ENCODE measurements around the gene CORO6.

CORO6 gene

DNA sequence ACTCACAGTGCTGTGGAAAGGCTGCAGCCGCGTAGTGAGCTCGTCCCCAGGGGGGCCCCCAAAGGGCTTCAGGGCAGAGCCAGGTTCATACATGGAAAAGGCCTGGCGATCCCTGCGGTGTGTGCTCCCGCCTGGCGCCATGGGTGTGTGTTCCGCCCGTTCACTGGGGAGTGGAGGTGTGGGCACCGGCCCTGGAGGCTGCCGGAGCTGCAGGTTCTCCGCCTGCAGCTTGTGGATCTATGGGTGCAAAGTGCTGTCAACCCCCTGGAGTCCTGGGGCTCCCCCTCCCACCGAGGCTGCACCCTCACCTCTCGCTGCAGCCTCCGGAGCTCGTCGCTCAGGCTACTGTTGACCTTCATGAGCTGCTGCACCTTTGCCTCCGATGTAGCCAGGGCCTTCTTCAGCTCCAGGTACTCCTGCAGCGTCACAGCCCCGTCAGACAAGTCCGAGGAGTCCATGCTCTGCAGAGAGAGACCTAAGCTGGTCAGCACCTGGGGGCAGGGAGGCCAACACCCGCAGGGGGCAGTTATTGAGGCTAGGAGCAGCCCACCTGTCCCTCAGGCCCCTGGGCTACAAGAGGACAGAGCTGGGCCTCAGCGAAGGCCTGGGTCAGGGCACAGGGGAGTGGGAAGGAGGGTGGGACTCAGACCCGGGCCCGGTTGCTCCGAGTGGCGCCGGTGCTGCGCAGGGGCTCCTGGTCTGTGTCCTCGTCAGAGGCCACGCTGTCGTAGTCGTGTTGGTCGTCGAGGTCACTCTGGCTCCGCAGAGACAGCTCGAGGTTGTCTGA, 46.3 kb downstream of the CORO6 start:
- no peak for DNase-seq

DNA sequence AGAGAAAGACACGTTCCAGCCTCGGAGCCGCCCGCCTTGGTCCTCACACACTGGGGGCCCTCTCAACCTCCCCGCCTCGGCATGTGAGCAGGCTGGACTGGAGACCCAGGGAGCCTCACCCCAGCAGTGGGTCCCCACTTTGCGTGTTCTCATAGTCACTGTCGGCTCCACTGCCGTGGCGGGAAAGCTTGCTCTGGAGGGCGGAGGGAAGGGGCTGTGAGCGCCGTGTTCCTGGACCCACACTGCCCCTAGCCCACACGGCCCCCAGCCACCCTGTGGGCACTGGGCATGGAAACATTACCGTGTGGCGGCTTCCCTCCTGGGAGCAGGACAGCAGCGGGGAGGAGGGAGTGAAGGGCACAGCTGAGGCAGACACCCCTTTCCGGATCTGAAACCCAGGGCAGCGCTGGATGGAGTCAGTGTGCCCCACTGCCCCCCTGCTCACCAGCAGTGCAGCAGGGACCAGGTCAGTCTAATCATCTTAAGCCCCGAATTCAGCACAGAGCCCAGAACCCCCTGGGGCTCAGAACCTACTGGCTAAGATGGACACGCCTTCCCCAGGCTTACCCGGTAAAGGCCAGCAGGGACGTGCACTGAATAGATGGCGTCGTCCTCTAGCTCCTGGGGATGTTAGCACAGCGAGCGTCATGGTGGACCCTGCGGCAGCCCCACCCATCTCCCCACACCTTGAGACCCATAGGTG, 47.0 kb downstream of the CORO6 start:
- no peak for DNase-seq

DNA sequence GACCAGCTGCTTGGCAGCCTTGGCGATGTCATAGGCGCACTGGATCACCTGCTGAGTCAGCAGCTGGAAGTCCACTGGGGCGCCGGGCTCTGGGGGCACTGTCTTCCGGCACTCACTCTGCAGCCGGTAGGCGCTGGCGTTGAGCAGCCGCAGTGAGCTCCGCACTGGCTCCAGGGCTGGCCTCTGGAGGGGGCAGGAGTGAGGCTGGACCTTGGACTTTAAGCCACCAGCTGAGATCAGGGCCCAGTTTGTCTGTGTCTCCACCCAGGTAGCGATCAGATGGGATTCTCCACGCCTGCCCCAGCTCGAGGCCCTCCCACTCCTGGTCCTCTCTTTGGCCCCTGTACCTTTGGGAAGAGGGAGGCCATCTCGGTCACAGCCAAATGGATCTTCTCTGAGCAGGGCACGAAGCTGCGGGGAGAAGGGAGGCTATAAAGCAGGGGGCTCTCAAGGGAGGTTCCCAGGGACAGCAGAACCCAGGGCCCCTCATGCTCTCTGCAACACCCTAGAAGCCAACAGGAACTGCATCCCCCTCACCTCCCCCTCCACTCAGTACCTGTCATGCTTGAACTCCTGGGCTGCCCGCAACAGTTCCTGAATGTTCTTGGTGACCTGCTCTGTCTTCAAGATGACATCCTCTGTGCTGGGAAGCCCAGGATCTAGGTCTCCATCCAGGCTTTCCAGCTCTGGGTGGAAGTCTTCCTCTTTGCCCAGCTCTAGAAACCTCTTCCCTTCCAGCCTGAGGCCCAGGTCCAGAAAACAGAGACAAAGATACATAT, 47.8 kb downstream of the CORO6 start:
- DNase-seq: no peak

DNA sequence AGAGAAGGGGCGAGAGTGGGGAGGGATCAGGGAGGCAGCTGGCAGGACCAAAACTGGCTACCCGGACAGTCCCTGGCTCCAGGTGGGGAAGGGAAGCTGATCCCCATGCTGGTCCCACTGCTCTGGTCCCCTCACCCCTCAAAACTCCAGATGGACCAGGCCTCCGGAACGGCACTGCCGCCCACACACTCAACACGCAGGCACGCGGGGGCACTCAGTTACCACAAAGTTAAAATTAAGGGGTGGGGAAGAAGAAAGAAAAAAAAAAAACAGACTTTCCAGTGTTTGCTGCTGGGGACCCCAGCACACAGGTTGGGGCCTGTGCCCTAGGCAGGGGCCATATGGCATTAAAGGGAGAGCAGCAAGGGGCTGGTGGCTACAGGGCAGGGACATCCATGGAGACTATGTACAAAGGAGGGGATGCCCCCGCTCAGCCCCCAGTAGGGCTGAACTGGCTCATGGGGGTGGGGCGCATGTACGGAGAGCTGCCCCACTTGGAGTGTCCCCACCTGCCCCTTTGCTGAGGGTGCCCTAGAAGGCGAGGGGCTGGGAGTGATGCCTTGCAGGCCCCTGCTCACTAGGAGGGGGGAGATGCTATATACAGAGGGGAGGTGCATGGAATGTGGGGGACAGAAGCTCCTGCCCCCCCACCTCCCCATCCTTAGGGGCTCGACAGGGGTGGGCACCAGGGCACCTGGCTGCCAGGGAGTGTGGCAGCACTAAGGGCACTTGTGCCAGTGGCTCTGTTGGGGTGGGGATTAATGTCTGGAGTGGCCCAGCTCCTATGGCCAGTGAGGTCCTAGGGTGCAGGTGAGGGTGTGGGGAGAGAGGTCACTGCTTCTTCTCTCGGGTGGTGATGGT, 48.6 kb downstream of the CORO6 start:
- no peak for DNase-seq

DNA sequence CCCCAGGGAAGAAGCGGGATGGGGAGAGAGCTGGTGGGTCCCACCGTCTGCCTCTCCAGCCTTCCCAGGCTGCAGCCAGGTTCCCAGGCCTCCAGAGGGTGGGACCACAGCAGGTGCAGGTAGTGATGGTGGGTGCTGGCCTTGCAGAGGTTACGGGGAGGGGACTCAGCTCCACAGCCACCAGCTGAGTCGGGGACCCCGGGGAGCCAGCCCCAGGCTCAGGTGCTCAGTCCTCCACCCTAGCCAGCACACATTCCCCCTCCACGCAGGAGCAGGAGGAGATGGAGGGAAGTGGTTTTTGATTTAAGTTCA, 49.2 kb downstream of the CORO6 start:
- DNase-seq: no peak

DNA sequence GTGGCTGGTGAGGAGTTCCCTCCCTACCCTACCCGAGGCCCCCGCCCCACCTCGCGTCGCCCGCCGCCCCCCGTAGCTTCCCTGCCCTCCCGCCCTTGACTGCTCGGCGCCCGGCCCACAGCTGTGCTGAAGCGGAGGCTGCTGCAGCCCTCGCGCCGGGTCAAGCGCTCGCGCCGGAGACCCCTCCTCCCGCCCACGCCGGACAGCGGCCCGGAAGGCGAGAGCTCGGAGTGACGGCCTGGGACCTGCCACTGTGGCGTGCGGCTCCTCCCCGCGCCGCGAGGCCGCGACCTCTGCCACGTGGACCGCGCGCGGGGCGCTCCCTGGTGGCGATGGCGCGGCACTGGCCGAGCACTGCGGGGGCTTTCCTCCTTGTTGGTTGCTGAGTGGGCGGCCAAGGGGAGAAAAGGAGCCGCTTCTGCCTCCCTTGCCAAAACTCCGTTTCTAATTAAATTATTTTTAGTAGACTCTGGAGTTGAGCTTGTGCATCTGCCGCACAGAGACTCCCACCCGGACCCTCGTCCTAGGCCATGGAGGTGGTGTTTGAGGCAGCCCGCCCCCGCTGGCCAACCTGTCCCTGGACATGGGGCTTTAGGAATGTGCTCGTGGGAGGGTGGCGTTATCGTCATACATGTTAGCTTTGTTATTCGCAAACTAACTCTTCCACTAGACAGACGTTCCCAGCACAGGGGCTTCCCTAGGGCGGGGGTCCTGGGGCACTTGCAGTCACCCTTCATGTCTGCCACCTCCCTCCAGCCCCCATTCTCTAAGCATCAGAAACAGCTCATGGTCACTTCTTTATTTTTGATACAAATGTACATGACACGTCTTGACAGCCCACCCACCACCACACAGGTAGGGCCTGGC, 49.8 kb downstream of the CORO6 start:
- DNase-seq: peak; percentile 48

DNA sequence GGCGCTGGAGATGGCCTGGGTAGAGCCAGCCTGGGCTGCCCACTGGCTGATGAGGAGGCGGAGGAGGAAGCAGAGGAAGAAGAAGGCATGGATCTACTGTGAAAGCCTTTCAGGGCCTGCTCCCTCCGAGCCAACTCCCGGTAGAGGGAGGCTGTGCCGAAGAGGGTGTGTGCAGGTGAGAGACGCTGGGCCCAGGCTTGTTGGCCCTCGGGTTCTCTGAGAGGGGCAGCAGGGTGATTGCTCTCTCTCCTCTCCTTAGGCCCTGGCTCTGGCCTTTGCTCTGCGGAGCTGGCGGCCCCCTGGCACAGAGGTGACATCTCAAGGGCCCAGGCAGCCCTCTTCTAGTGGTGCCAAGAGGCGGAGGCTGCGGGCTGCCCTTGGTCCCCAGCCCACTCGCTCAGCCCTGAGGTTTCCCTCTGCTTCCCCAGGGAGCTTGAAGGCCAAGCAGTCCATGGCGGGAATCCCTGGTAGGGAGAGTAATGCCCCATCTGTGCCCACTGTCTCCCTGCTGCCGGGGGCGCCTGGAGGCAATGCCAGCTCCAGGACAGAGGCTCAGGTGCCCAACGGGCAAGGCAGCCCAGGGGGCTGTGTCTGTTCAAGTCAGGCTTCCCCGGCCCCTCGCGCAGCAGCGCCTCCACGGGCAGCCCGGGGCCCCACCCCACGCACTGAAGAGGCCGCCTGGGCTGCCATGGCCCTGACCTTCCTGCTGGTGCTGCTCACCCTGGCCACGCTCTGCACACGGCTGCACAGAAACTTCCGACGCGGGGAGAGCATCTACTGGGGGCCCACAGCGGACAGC, 50.6 kb downstream of the CORO6 start:
- no peak for DNase-seq

DNA sequence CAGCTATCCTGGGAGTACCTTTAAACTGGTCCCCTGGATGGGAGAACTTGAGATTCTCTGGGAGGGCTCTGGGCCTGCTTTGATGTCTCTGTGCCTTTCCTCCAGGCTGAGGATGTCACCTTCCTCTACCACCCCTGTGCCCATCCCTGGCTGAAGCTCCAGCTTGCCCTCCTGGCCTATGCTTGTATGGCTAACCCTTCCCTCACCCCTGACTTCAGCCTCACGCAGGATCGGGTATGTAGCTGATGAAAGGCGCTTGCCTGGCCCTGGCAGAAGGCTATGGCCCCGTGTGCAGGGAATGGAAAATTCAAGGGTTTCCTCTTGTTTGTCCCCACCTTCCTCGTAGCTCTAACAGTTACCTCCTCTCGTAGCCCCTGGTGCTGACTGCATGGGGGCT, 51.2 kb downstream of the CORO6 start:
- DNase-seq: no peak

DNA sequence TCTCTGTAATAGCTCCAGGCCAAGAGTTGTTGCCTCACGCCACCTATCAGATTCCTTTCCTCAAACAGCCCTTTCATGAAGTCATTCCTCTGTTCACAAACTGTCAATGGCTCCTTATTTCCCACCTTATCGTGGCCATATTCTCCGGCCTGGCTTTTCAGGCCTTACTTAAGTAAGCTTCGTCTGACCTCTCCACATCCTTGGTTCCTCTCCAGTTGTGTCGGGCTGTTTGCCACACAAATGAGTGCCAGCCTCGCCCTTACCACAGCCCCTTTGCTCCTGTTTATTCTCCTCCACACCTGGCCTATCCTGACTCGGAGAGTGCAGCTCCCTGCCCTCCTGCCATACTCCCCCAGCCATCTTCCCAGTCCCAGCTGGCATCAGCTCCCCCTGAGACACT, 52.2 kb downstream of the CORO6 start:
- no peak for DNase-seq

DNA sequence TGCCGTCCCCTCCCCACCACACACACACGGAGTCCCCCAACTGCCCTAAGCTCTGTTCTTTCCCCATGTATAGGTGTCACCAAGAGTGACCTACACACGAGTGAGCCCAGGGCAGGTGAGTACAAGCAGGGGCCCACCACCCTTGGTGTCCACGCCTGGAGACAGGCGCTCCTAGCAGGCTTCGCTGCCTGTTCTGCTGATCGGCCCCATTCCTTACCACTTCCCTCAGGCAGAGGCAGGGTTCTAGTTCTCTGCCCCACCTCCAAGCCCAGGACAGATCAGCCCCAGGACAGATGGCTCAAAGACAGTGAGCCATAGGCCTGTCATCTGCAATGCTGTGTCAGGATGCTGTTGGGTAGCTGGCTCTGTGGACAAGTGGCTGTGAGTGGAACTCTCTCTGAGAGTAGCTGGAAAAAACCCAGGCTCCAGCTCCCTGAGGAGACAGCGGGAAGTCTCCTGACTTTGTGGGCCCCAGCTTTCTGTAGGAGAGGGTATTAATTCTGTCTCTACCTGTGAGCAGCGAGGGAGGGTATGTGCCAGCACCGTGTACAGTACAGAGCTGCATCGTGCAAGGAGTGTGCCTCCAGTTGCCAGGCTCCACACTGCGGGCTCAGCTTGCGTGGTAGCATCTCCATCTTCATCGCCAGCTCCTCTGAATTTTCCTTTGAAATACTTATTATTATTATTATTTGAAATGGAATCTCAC, 53.3 kb downstream of the CORO6 start:
- no peak for DNase-seq

DNA sequence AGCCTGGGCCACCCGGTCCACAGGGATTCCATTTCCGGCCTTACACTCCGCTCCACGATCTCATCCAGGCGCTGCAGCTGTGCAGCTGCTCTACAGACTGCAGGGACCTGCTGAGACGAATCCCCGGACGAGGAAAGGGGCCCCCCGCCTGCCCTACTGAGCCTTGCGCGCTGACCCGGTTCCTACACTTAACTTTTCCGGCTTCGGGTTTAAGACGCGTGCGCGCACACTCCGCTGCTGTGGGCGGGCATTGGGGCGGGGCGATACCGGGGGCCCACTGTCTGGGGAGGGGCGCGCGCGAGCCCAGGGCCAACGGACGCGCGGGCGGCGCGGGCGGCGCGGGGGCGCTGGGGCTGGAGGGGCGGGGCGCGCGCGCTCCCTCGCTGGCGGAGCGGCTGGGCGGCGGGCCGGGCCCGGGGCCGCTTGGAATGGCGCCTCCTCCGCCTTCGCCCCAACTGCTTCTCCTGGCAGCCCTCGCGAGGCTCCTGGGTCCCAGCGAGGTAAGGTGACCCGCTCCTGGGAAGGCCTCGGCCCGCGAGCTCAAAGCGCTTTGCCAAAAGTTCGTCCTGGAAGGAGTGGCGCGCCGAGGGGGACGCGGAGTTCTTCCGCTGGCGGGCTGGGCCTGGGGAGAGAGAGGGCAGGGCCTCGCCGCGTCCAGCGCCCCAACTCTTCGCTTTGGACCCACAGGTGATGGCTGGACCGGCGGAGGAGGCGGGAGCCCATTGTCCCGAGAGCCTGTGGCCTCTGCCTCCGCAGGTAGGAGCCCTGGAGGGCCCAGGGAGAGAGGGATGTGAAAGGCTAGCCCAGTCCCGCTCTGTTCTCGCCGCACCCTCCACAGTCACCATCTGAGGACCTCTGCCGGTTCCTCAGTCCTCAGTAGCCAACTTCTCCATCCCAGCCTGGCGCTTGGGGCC, 54.1 kb downstream of the CORO6 start, which contains the start of gene TP53I13:
Gene TP53I13, plus strand, starts transcription at position 371 of the 914 bp plus-strand sequence. Its CDS starts 58 bp downstream, at position 429.
- peak; percentile 95 for DNase-seq

DNA sequence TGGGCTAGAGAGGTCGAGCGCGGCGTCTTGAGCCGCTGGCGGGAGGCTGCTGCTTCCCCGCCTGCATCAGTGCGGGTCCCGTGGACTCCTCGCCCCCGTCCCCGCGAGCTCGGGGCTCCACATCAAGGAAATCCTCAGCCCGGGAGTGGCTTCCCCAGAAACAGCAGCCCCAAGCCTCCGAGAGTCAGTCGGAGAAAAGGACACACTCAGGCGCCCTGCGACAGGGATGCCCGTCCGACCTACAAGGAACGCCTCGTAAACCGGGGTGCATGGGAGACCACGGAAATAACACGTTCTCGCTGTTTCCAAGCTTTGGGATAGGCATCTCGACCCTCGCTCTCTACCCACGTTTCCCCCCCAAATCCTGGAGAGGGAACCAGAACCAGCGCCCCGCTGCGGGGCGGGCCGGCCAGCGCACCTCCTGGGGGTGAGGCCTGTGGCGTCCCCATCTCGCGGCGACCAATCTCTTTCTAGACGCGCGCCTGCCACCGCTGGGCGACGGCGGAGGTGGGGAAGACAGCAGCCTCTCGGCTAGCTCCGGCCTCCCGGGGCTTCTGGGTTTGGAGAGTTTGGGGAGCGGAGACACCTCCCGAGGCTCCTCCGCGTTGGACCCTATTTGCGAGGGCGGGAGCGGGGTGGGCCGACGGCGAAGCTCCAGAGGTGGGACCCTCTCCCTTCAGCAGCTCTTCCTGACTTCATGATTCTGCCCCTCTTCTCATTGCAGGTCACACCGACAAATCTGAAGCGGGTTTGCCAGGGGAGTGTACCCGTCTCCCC, 55.0 kb downstream of the CORO6 start:
- peak; percentile 89 for DNase-seq

DNA sequence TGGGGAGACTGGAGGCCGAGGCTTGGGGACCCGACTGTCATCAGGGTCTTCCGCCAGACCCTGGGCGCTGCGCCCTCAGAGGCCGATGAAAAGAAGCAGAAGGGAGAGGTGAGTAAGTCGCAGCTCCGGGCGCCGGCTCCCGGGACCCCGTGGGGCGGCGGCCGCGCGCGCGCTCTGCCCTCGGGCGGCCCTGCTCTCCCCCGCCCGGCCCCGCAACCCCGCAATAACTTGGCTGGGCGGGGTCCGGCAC, 55.5 kb downstream of the CORO6 start:
- no peak for DNase-seq

DNA sequence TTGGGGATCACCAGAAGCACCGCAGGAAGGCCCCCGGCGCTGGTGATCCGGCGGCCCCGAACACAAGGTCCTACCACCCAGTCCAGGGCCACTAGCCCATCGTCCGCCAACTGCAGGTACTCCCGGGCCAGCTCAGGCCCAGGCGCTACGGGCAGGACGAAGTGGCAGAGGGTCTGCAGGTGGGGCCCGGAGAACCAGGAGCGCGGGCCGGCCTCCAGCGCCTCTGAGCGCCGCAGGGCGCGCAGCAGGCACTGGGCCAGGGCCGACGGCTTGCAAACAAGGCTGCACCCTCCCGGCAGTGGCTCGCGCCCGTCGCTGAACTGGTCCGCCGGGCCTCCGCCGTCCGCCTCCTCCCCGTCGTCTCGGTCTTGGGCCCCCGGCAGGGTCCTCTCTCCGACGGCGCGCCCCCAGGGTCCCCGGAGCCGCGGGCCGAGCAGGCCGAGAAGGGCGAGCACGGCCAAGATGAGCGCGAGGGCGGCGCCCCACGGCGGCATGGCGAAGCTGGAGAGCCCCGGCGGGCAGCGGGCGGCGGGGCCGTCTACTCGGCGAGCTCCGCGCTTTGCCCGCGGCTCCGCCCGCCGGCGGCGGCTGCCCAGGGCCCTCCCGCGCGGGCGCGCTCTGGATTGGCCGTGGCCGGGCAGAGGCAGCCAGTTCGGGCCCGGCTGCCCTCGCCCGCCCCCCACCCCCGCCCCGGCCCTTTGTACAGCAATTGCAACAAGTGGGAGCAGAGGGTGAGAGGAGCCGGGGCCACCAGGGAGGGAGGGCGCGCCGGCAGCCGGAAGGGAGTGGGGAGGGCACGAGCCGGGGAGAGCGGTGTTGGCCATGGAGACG, 56.0 kb downstream of the CORO6 start, which contains the start of gene ABHD15:
Gene ABHD15, minus strand, starts transcription at position 565 of the 831 bp plus-strand sequence. Its CDS starts 71 bp downstream, at position 494.
- DNase-seq: peak; percentile 76

DNA sequence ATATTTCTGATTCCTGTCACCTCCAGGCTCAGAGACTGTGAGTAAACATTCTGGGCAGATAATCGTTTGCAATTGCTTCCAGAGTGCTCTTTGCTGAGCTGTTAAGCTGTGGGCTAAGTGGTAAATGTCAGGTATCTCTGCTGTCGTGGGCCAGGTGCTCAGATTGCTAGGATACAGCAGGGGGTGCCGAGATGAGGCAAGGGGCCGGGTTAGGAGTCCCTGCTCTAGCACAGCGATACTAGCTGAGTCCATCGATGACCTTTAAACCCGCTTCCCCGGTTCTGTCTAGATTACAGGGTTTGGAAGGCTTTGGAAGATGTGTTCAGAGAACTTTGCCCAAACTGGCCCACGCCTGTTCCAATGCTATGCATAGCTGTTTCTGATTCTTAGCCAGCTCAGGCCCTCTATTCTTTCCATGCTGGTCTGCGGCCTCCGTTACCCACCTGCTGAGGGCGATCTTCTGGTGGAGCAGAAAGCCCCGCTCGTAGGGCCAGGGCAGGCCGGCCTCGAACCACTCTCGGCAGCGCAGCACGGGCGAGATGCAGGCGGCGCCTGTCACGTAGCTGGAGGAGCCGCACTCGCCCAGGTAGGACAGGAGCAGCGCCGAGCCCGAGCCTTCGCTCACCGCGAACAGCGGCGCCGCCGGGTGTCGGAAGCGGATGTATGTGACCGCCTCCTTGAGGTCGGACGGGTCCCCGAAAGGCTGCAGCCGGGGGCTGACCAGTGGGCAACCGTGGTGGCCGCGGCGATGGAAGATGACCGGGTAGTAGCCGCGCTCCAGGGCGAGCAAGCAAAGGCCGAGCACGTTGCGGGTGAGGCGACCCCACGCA, 56.9 kb downstream of the CORO6 start:
- DNase-seq: peak; percentile 72
